MM.1S (cell line): ENCODE measurements around the gene GRIK1.

ENCODE experiments used
- DNase-seq: peaks from one replicate; pipeline ENCODE4 v3.0.0-alpha.2; 2015
- H2AFZ ChIP-seq: fragments of 300-600 bp; sonication (generic); 2 replicates; pipeline ENCODE4 v1.6.0; 2016; ENCODE audit warnings: antibody characterized with exemption, low read length
- H3F3A ChIP-seq: fragments of 300-600 bp; sonication (generic); 2 replicates; pipeline ENCODE4 v1.6.1; 2016; ENCODE audit warnings: mild to moderate bottlenecking, antibody characterized with exemption, low read length, moderate library complexity, mixed read lengths; ENCODE audit not compliant: insufficient read depth
- H3K27ac ChIP-seq: fragments of 300-600 bp; sonication (generic); 2 replicates; pipeline ENCODE4 v1.5.1; 2016; ENCODE audit warnings: mild to moderate bottlenecking, low read length
- H3K27me3 ChIP-seq: fragments of 300-600 bp; sonication (generic); replicated peaks from 2 replicates; pipeline ENCODE4 v1.6.0; 2016; ENCODE audit warnings: low read length; ENCODE audit not compliant: insufficient read depth
- H3K36me3 ChIP-seq: fragments of 300-600 bp; sonication (generic); replicated peaks from 2 replicates; pipeline ENCODE4 v1.6.1; 2016; ENCODE audit warnings: mild to moderate bottlenecking, low read length, mixed read lengths; ENCODE audit not compliant: insufficient read depth
- H3K4me1 ChIP-seq: fragments of 300-600 bp; sonication (generic); 2 replicates; pipeline ENCODE4 v1.6.1; 2016; ENCODE audit warnings: low read length, mixed read lengths
- H3K4me2 ChIP-seq: fragments of 300-600 bp; sonication (generic); 2 replicates; pipeline ENCODE4 v1.6.0; 2016; ENCODE audit warnings: low read depth, low read length
- H3K4me3 ChIP-seq: fragments of 300-600 bp; sonication (generic); 2 replicates; pipeline ENCODE4 v1.5.1; 2016; ENCODE audit warnings: low read length, mixed read lengths
- H3K79me2 ChIP-seq: fragments of 300-600 bp; sonication (generic); 2 replicates; pipeline ENCODE4 v1.6.1; 2016; ENCODE audit warnings: mixed run types, low read length, mixed read lengths
- H3K9ac ChIP-seq: fragments of 300-600 bp; sonication (generic); 2 replicates; pipeline ENCODE4 v1.6.1; 2016; ENCODE audit warnings: low read length, mixed read lengths
- H3K9me2 ChIP-seq: fragments of 300-600 bp; sonication (generic); replicated peaks from 2 replicates; pipeline ENCODE4 v1.6.1; 2016; ENCODE audit warnings: mild to moderate bottlenecking, low read length, mixed read lengths; ENCODE audit not compliant: insufficient read depth
- H3K9me3 ChIP-seq: fragments of 300-600 bp; sonication (generic); replicated peaks from 2 replicates; pipeline ENCODE4 v1.6.1; 2016; ENCODE audit warnings: mild to moderate bottlenecking, low read length, mixed read lengths; ENCODE audit not compliant: insufficient read depth
- H4K20me1 ChIP-seq: fragments of 300-600 bp; sonication (generic); 2 replicates; pipeline ENCODE4 v1.6.1; 2016; ENCODE audit warnings: mild to moderate bottlenecking, low read length, moderate library complexity, mixed read lengths; ENCODE audit not compliant: insufficient read depth
- CTCF ChIP-seq: fragments of 300-600 bp; sonication (generic); IDR thresholded peaks from 2 replicates; pipeline ENCODE4 v1.5.1; 2016; ENCODE audit warnings: antibody characterized with exemption, low read length, mixed read lengths
- EZH2 ChIP-seq: fragments of 300-600 bp; sonication (generic); optimal IDR thresholded peaks from 2 replicates; pipeline ENCODE3; 2017; ENCODE audit warnings: low read depth, mild to moderate bottlenecking, antibody characterized with exemption, low read length, mixed read lengths
- EZH2phosphoT487 ChIP-seq: fragments of 300-600 bp; sonication (generic); IDR thresholded peaks from 2 replicates; pipeline ENCODE4 v1.6.1; 2018; ENCODE audit warnings: antibody characterized with exemption, low read length

GRIK1 gene

GRCh38 chr21:29524055-29524454 is 415.7 kb downstream of the GRIK1 start:
- no peak for TF ChIP-seq EZH2
- TF ChIP-seq EZH2phosphoT487 = no peak
- TF ChIP-seq CTCF = no peak
- Histone ChIP-seq H3K36me3 (no peaks in the 10 kb centered on the region), H3K9ac (no peak overlapping the region), H3K4me3 (no peak overlapping the region), H3F3A (no peaks in the 10 kb centered on the region), H3K9me3 (no peaks in the 10 kb centered on the region), H3K27ac (no peak overlapping the region), H3K9me2 (no peaks in the 10 kb centered on the region), H3K4me1 (no peaks in the 10 kb centered on the region), H4K20me1 (no peaks in the 10 kb centered on the region), H3K27me3 (no peaks in the 10 kb centered on the region), H3K4me2 (no peak overlapping the region), H2AFZ (no peak overlapping the region), H3K79me2 (no peaks in the 10 kb centered on the region)
- no peak for DNase-seq

GRCh38 chr21:29523646-29524045 is 416.1 kb downstream of the GRIK1 start:
- Histone ChIP-seq H2AFZ (no peak overlapping the region), H3K9ac (no peak overlapping the region), H3F3A (no peaks in the 10 kb centered on the region), H4K20me1 (no peaks in the 10 kb centered on the region), H3K4me3 (no peak overlapping the region), H3K36me3 (no peaks in the 10 kb centered on the region), H3K9me3 (no peaks in the 10 kb centered on the region), H3K79me2 (no peaks in the 10 kb centered on the region), H3K4me2 (no peak overlapping the region), H3K27me3 (no peaks in the 10 kb centered on the region), H3K4me1 (no peaks in the 10 kb centered on the region), H3K27ac (no peak overlapping the region), H3K9me2 (no peaks in the 10 kb centered on the region)
- TF ChIP-seq EZH2phosphoT487 = no peak
- no peak for TF ChIP-seq EZH2
- no peak for TF ChIP-seq CTCF
- DNase-seq = no peak

- Histone ChIP-seq H3K36me3 (no peaks in the 10 kb centered on the region), H2AFZ (no peak overlapping the region), H3K79me2 (no peaks in the 10 kb centered on the region), H3K4me2 (no peak overlapping the region), H3K27ac (no peak overlapping the region), H3F3A (no peaks in the 10 kb centered on the region), H3K27me3 (no peaks in the 10 kb centered on the region), H4K20me1 (no peaks in the 10 kb centered on the region), H3K4me3 (no peak overlapping the region), H3K9ac (no peak overlapping the region), H3K4me1 (no peaks in the 10 kb centered on the region), H3K9me3 (no peaks in the 10 kb centered on the region), H3K9me2 (no peaks in the 10 kb centered on the region)
- TF ChIP-seq CTCF (no peak), EZH2phosphoT487 (no peak), EZH2 (no peak)
- no peak for DNase-seq
Measured at GRCh38 chr21:29521872-29522271, 417.9 kb downstream of the GRIK1 start.
